HUES64 (cell line): ENCODE measurements around the gene PITHD1.
"Not testable (repeated sequence)": the region's sequence is repeated elsewhere in the genome, so short reads cannot be mapped to it uniquely, and the experiment has no call there.

ENCODE experiments used
- H3K27ac ChIP-seq: 2 replicates; pipeline ENCODE4 v1.7.0; 2013; ENCODE audit warnings: low read depth, low read length, inconsistent platforms
- H3K27me3 ChIP-seq: 2 replicates; pipeline ENCODE4 v1.6.1; 2013; ENCODE audit warnings: mild to moderate bottlenecking, low read length; ENCODE audit not compliant: insufficient read depth
- H3K36me3 ChIP-seq: 2 replicates; pipeline ENCODE4 v1.6.1; 2013; ENCODE audit warnings: mild to moderate bottlenecking, low read length; ENCODE audit not compliant: insufficient read depth
- H3K4me1 ChIP-seq: 2 replicates; pipeline ENCODE4 v1.6.1; 2013; ENCODE audit warnings: mild to moderate bottlenecking, low read length, moderate library complexity; ENCODE audit not compliant: insufficient read depth
- H3K4me3 ChIP-seq: 2 replicates; pipeline ENCODE4 v1.5.1; 2013; ENCODE audit warnings: mild to moderate bottlenecking, low read length, moderate library complexity
- H3K9ac ChIP-seq: 2 replicates; pipeline ENCODE4 v1.6.1; 2013; ENCODE audit warnings: mild to moderate bottlenecking, low read depth, low read length
- H3K9me3 ChIP-seq: 2 replicates; pipeline ENCODE4 v1.6.1; 2013; ENCODE audit warnings: low read depth, low read length; ENCODE audit not compliant: insufficient read depth
- WGBS: fragments of 150-250, 120-280 bp; methylation state at CpG from one replicate; pipeline ENCODE4 v1.1.7; 2013; ENCODE audit warnings: missing lambda C conversion rate; 5-methylcytosine and 5-hydroxymethylcytosine counted together

PITHD1 gene

GRCh38 chr1:23816361-23816760, 38.1 kb downstream of the PITHD1 start:
- Histone ChIP-seq H3K36me3 (peaks cover 27% of the 10 kb centered on the region; the same call in 1 of the 2 replicates), H3K9ac (no peak overlapping the region), H3K4me1 (no peaks in the 10 kb centered on the region), H3K4me3 (no peak overlapping the region), H3K9me3 (no peaks in the 10 kb centered on the region), H3K27me3 (no peaks in the 10 kb centered on the region), H3K27ac (no peak overlapping the region)
- 94% methylated on average over 3 of the region's 3 CpGs for WGBS

- peaks cover 27% of the 10 kb centered on the region; the same call in 1 of the 2 replicates for H3K36me3 ChIP-seq
- H3K4me3 ChIP-seq: no peak overlapping the region
- no peaks in the 10 kb centered on the region for H3K9me3 ChIP-seq
Observed at GRCh38 chr1:23816906-23817305, 38.7 kb downstream of the PITHD1 start.

DNA sequence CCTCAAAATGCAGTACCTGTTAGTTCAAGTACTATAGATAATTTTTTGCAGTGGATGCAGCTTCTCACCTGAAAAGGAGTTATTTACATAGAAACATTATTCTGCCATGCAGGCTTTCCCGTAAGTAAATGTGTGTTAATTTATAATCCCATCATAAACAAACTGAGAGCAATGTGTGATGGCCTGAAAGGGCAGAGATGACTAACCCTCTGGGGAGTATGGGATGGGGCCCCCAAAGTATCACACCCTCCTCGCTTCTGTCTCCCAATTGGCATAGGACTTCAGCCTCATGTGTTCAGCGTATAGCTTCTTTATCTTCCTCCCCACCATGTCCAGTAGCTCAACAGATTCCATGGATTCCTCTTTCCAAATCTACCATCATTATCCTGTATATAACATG, 39.4 kb downstream of the PITHD1 start:
- Histone ChIP-seq H3K4me1 (no peaks in the 10 kb centered on the region), H3K4me3 (no peak overlapping the region), H3K36me3 (peaks cover 23% of the 10 kb centered on the region; the same call in 1 of the 2 replicates), H3K27ac (no peak overlapping the region), H3K27me3 (no peaks in the 10 kb centered on the region), H3K9ac (no peak overlapping the region), H3K9me3 (no peaks in the 10 kb centered on the region)
- 91% methylated on average over 2 of the region's 3 CpGs for WGBS

More at GRCh38 chr1:23816906-23817305, 38.7 kb downstream of the PITHD1 start:
- H3K27me3 ChIP-seq: no peaks in the 10 kb centered on the region
- no peaks in the 10 kb centered on the region for H3K4me1 ChIP-seq
- no peak overlapping the region for H3K27ac ChIP-seq
- no peak overlapping the region for H3K9ac ChIP-seq

DNA sequence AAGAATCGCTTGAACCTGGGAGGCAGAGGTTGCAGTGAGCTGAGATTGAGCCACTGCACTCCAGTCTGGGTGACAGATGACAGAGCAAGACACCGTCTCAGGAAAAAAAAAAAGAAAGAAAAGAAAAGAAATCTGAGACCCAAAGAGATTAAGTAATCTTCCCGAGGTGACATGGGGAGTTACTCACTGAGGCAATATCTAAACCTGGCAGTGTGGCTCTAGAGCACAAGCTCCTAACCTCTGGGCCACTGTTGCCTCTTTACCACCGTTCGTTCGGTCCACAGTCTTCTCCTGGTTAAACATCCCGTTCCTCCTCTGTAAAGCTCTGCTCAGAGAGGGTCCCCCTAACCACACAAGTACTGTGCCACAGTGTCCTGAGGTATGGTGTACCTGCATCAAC, 45.5 kb downstream of the PITHD1 start:
- Histone ChIP-seq H3K9ac (no peak overlapping the region), H3K36me3 (no peaks in the 10 kb centered on the region), H3K27me3 (no peaks in the 10 kb centered on the region)

DNA sequence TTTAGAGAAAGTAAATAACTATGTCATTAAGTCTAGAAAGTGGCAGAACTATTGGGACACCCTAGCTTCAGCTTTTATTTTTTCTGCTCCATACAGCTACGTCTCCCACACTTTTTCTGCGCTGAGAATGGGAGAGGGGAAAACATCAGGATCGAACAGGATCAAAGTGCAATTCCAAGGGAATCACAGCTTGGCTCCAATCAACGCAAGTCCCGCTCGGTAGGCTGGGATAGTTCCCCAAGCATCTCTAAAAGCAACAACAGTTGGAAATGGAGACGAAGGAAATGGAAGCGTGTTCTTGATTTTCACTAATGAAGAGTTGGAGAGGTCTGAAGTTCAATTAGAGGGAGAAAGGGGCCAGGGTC, 46.5 kb downstream of the PITHD1 start:
- Histone ChIP-seq H3K4me1 (no peaks in the 10 kb centered on the region), H3K4me3 (peak overlapping the region; percentile 96), H3K27ac (peak overlapping the region; percentile 90), H3K27me3 (no peaks in the 10 kb centered on the region), H3K9ac (peak overlapping the region; percentile 93), H3K36me3 (no peaks in the 10 kb centered on the region), H3K9me3 (no peaks in the 10 kb centered on the region)
- whole genome bisulfite sequencing: 10% methylated on average over 8 of the region's 8 CpGs

More for the DNA sequence above, 45.5 kb downstream of the PITHD1 start:
- 90% methylated on average over 7 of the region's 7 CpGs for WGBS
- Histone ChIP-seq H3K9me3 (no peaks in the 10 kb centered on the region), H3K4me3 (0 out of 2 replicates have a peak overlapping the region, but pooled peaks have one; percentile 96), H3K27ac (no peak overlapping the region), H3K4me1 (no peaks in the 10 kb centered on the region)

DNA sequence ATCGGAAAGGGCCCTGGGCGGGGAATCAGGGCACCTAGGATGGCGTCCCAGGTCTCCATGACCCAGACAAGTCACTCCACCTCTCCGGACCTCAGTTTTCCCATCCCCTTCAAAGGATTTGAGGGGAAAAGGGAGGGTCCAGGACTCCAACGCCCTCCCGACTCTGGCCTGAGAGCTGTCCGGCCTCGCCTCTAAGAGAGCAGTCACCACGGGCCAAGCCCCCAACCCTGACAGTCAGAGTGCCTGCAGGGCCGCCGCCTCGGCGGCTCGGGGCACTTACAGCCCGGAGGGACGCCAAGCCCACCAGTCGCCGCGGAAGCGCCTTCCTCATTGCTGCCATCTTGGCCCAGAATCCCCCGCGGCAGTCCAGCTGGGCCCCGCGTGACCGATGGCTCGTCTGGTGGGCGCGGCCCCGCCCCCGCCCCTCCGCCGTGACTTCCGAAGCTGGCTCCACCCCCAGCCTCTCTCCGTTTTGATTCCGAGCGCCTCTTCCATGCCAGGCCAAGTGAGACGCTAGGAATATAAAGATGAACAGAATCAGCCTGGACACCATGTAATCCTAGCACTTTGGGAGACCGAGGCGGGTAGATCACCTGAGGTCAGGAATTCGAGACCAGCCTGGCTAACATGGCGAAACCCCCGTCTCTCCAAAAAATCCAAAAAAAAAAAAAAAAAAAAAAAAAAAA, 47.0 kb downstream of the PITHD1 start, which contains the start of gene HMGCL:
Gene HMGCL, minus strand, starts transcription at position 354 of the 686 bp plus-strand sequence. Its CDS starts 14 bp downstream, at position 340.
- no peaks in the 10 kb centered on the region for H3K9me3 ChIP-seq
- no peaks in the 10 kb centered on the region for H3K4me1 ChIP-seq
- no peaks in the 10 kb centered on the region for H3K36me3 ChIP-seq
- H3K27me3 ChIP-seq: no peaks in the 10 kb centered on the region
- peak within 1 kb of the TSS; percentile 93 for H3K9ac ChIP-seq
- under 1% methylated on average over 39 of the region's 42 CpGs for WGBS
- peak within 1 kb of the TSS; percentile 96 for H3K4me3 ChIP-seq
- peak within 1 kb of the TSS; percentile 90 for H3K27ac ChIP-seq

DNA sequence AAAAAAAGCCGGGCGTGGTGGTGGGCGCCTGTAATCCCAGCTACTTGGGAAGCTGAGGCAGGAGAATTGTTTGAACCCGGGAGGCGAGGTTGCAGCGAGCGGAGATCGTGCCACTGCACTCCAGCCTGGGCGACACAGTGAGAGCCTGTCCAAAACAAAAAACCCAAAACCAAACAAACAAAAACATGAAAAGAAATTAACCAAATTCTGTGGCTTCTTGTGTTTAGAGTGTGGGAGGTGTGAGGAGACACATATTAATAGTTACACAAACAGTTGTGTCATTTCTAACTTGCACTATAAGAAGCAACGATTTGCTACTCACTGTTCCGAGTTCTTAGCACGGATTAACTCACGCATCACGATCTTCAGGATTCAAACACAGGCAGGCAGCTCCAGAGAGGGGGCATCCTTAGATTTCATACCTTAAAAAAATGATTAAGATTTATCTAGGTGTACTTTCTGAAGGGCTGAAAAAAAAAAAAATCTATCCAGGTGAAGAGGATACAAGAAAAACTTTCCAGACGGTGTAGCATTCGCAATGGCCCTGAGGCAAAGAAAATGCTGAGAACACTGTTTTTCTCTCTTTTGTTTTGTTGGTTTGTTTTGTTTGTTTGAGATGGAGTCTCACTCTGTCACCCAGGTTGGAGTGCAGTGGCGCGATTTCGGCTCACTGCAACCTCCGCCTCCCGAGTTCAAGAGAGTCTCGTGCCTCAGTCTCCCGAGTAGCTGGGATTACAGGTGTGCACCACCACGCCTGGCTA, 47.7 kb downstream of the PITHD1 start:
- H3K27me3 ChIP-seq: no peaks in the 10 kb centered on the region
- H3K4me1 ChIP-seq: no peaks in the 10 kb centered on the region
- no peaks in the 10 kb centered on the region for H3K9me3 ChIP-seq
- no peaks in the 10 kb centered on the region for H3K36me3 ChIP-seq
- peak overlapping the region; percentile 96 for H3K4me3 ChIP-seq
- H3K9ac ChIP-seq: peak overlapping the region; percentile 93
- WGBS: 69% methylated on average over 23 of the region's 24 CpGs
- no peak overlapping the region for H3K27ac ChIP-seq

GRCh38 chr1:23826590-23826989, 48.4 kb downstream of the PITHD1 start:
- H3K9me3 ChIP-seq, H3K4me3 ChIP-seq, H3K27me3 ChIP-seq, H3K27ac ChIP-seq, H3K9ac ChIP-seq, H3K36me3 ChIP-seq, H3K4me1 ChIP-seq: not testable (repeated sequence)
- WGBS: 98% methylated on average over 13 of the region's 13 CpGs

GRCh38 chr1:23827717-23828116, 49.5 kb downstream of the PITHD1 start:
- Histone ChIP-seq H3K27me3 (no peaks in the 10 kb centered on the region), H3K9me3 (no peaks in the 10 kb centered on the region), H3K27ac (no peak overlapping the region), H3K9ac (no peak overlapping the region), H3K4me3 (no peak overlapping the region), H3K4me1 (no peaks in the 10 kb centered on the region), H3K36me3 (no peaks in the 10 kb centered on the region)
- 88% methylated on average over 1 of the region's 1 CpG for WGBS

DNA sequence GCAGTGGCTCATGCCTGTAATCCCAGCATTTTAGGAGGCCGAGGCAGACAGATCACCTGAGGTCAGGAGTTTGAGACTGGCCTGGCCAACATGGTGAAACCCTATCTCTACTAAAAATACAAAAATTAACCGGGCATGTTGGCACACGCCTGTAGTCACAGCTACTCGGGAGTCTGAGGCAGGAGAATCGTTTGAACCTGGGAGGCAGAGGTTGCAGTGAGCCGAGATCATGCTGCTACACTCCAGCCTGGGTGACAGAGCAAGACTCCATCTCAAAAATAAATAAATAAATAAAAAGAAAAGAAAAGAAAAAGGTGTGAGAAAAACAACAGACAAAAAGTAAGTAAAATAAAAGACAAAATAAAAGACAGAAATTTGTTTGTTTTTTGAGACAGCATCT, 55.9 kb downstream of the PITHD1 start:
- H3K4me1 ChIP-seq, H3K4me3 ChIP-seq, H3K9me3 ChIP-seq, H3K9ac ChIP-seq, H3K27ac ChIP-seq, H3K36me3 ChIP-seq: not testable (repeated sequence)
- 91% methylated on average over 6 of the region's 6 CpGs for WGBS
- H3K27me3 ChIP-seq: peaks cover 21% of the 10 kb centered on the region

DNA sequence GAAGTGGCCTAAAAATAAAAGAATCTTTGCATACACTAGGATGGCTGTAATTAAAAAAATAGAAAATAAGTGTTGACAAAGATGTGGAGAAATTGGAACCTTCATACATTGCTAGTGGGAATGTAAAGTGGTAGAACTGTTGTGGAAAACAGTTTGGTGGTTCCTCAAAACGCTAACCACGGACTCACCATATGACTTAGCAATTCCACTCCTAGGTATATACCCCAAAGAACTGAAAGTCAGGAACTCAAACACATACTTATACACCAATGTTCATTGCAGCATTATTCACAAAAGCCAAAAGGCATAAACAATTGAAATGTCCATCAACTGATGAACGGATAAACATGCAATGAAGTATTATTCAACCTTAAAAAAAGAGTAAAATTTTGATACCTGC, 57.8 kb downstream of the PITHD1 start:
- Histone ChIP-seq H3K9ac (no peak overlapping the region), H3K27ac (no peak overlapping the region), H3K4me1 (no peaks in the 10 kb centered on the region), H3K4me3 (no peak overlapping the region), H3K9me3 (no peaks in the 10 kb centered on the region), H3K36me3 (no peaks in the 10 kb centered on the region), H3K27me3 (peaks cover 21% of the 10 kb centered on the region)
- 88% methylated on average over 3 of the region's 3 CpGs for WGBS
